Keratinocyte (primary cell): ENCODE measurements around the gene CWF19L1. TPM values are rescaled to one million over a fixed set of nuclear protein-coding genes. Genes with fewer than 3 reads are reported as not detected.
"Not testable (repeated sequence)": the region's sequence is repeated elsewhere in the genome, so short reads cannot be mapped to it uniquely, and the experiment has no call there.

Experiments
- DNase-seq: peaks from one replicate; pipeline ENCODE4 v3.0.0-alpha.2; 2011; ENCODE audit warnings: low read depth, missing footprints, low spot score
- FAIRE-seq: peaks from 2 replicates; lab custom pipeline; 2011; peaks lifted over from hg19 to GRCh38; lab: Jason Lieb, UNC
- H2AFZ ChIP-seq: 2 replicates; pipeline ENCODE4 v1.6.0; 2012; ENCODE audit warnings: low read length, control low read depth, inconsistent platforms; ENCODE audit not compliant: control insufficient read depth
- H3K27ac ChIP-seq: 2 replicates; pipeline ENCODE4 v1.5.1; 2011; ENCODE audit warnings: low read length; ENCODE audit not compliant: control insufficient read depth, insufficient read depth
- H3K27me3 ChIP-seq: 3 replicates; pipeline ENCODE4 v1.6.0; 2011; ENCODE audit warnings: low read length; ENCODE audit not compliant: control insufficient read depth, insufficient read depth; ENCODE audit errors: extremely low read depth
- H3K36me3 ChIP-seq, 2 experiments: 2 replicates in 1 of 2; 3 replicates in 1 of 2; pipeline ENCODE4 v1.5.1; 2011; ENCODE audit warnings: low read length in 2 of 2, mild to moderate bottlenecking in 1 of 2; ENCODE audit not compliant: control insufficient read depth in 2 of 2, insufficient read depth in 2 of 2; ENCODE audit errors: extremely low read depth in 1 of 2
- H3K4me1 ChIP-seq: 3 replicates; pipeline ENCODE4 v1.5.1; 2011; ENCODE audit warnings: low read length; ENCODE audit not compliant: control insufficient read depth, insufficient read depth; ENCODE audit errors: extremely low read depth
- H3K4me2 ChIP-seq: 3 replicates; pipeline ENCODE4 v1.6.0; 2011; ENCODE audit warnings: low read depth, low read length; ENCODE audit not compliant: control insufficient read depth, insufficient read depth; ENCODE audit errors: extremely low read depth
- H3K4me3 ChIP-seq, 3 experiments: fragments of 200-600 bp in 1 of 3; sonication (generic) in 1 of 3; 2 replicates in 2 of 3; 3 replicates in 1 of 3; pipeline ENCODE4 v1.5.1; 2011 to 2016; ENCODE audit warnings: low read length in 3 of 3, mild to moderate bottlenecking in 3 of 3, control low read depth in 2 of 3, inconsistent platforms in 1 of 3, low read depth in 1 of 3, mixed read lengths in 1 of 3, mixed run types in 1 of 3, moderate library complexity in 1 of 3; ENCODE audit not compliant: control insufficient read depth in 2 of 3, insufficient read depth in 2 of 3; ENCODE audit errors: extremely low read depth in 1 of 3
- H3K79me2 ChIP-seq: 2 replicates; pipeline ENCODE4 v1.6.0; 2012; ENCODE audit warnings: low read length; ENCODE audit not compliant: control insufficient read depth, insufficient read depth
- H3K9ac ChIP-seq: 3 replicates; pipeline ENCODE4 v1.6.0; 2011; ENCODE audit warnings: low read length; ENCODE audit not compliant: control insufficient read depth, insufficient read depth; ENCODE audit errors: extremely low read depth
- H3K9me1 ChIP-seq: 3 replicates; pipeline ENCODE4 v1.6.0; 2011; ENCODE audit warnings: low read length; ENCODE audit not compliant: control insufficient read depth, insufficient read depth; ENCODE audit errors: extremely low read depth
- H3K9me3 ChIP-seq: 2 replicates; pipeline ENCODE4 v1.5.1; 2012; ENCODE audit warnings: low read depth, low read length; ENCODE audit not compliant: control insufficient read depth
- H4K20me1 ChIP-seq: 3 replicates; pipeline ENCODE4 v1.6.0; 2011; ENCODE audit warnings: low read length; ENCODE audit not compliant: control insufficient read depth, insufficient read depth; ENCODE audit errors: extremely low read depth
- EZH2 ChIP-seq: IDR thresholded peaks from one replicate; pipeline ENCODE4 v1.6.1; 2012; ENCODE audit warnings: inconsistent platforms, mild to moderate bottlenecking, low read length, moderate library complexity
- dilution Hi-C: fragments of 300-500 bp; cut with MboI; formaldehyde crosslinking; loops from one replicate; pipeline ENCODE4 v1.7.0; 2020; ENCODE audit warnings: low sequenced_read_pairs; ENCODE audit not compliant: extremely low pct_ligation_motif_present
- polyA plus RNA-seq, 5 experiments: library from polyadenylated mRNA; depleted of rRNA in 3 of 5; stranded (reverse) in 3 of 5; stranded (forward) in 1 of 5; unstranded in 1 of 5; fragments of >200 nt; gene quantifications; 1 replicate in 1 of 5; 2 replicates in 3 of 5; 3 replicates in 1 of 5; pipeline versions ENCODE4 v1.2.1 to v1.2.3, GENCODE V29; 2011 to 2012; ENCODE audit warnings: missing spikeins in 2 of 5, low read depth in 1 of 5, low replicate concordance in 1 of 5
- TF ChIP-seq, protein P1 (sequence below), 3 experiments: IDR thresholded peaks in 1 of 3; conservative IDR thresholded peaks in 1 of 3; optimal IDR thresholded peaks in 1 of 3; 2 replicates in 2 of 3; 3 replicates in 1 of 3; pipeline versions ENCODE3 to v1.5.1; 2011; ENCODE audit warnings: low read length in 3 of 3, mild to moderate bottlenecking in 3 of 3, moderate library complexity in 2 of 3, control low read depth in 1 of 3, inconsistent platforms in 1 of 3; ENCODE audit not compliant: insufficient read depth in 2 of 3; ENCODE audit errors: extremely low read depth in 1 of 3

Gene CWF19L1
- polyA plus RNA-seq, 1 donor (not counting 4 experiments of a cell fraction or from before 2014, with no cell fraction given): 20.2 TPM

DNA sequence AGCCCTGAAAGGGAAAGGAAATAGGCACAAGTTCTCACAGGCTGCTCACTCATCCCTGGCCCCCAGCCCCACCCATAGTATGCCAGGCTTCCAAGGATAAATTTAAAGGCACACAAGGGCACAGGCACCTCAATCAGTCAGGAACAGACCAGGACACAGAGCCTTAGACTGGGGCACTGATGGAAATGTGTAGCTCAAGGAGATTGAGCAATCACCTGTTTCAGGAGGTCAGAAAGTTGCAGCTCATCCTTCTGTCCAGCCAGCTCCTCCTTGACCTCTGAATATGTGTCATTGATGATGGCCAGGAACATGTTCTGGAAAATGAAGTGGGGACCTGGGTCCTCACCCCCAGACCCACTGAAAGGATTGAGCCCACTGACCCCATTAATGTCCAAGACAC lies 25.6 kb upstream of the CWF19L1 start:
- Histone ChIP-seq H3K9me1 (no peaks in the 10 kb centered on the region), H3K79me2 (no peaks in the 10 kb centered on the region), H4K20me1 (no peaks in the 10 kb centered on the region), H2AFZ (no peak overlapping the region), H3K4me1 (no peaks in the 10 kb centered on the region), H3K9ac (no peak overlapping the region), H3K4me3 (no peak overlapping the region), H3K36me3 (no peaks in the 10 kb centered on the region), H3K9me3 (no peaks in the 10 kb centered on the region), H3K4me2 (no peak overlapping the region), H3K27me3 (peaks cover 5% of the 10 kb centered on the region), H3K27ac (no peak overlapping the region)
- dilution Hi-C loops: no loop called here
- no peak for TF ChIP-seq EZH2
- TF ChIP-seq, protein P1, sequence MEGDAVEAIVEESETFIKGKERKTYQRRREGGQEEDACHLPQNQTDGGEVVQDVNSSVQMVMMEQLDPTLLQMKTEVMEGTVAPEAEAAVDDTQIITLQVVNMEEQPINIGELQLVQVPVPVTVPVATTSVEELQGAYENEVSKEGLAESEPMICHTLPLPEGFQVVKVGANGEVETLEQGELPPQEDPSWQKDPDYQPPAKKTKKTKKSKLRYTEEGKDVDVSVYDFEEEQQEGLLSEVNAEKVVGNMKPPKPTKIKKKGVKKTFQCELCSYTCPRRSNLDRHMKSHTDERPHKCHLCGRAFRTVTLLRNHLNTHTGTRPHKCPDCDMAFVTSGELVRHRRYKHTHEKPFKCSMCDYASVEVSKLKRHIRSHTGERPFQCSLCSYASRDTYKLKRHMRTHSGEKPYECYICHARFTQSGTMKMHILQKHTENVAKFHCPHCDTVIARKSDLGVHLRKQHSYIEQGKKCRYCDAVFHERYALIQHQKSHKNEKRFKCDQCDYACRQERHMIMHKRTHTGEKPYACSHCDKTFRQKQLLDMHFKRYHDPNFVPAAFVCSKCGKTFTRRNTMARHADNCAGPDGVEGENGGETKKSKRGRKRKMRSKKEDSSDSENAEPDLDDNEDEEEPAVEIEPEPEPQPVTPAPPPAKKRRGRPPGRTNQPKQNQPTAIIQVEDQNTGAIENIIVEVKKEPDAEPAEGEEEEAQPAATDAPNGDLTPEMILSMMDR (optimal IDR thresholded peaks at IDR 0.05 in 1 of 3, IDR thresholded peaks at IDR 0.05 in 1 of 3, conservative IDR thresholded peaks at IDR 0.05 in 1 of 3; ENCODE audit: extremely low read depth in 1 of 3, insufficient read depth in 2 of 3, low read length in 3 of 3): no peak
- FAIRE-seq: no peak
- DNase-seq: no peak

DNA sequence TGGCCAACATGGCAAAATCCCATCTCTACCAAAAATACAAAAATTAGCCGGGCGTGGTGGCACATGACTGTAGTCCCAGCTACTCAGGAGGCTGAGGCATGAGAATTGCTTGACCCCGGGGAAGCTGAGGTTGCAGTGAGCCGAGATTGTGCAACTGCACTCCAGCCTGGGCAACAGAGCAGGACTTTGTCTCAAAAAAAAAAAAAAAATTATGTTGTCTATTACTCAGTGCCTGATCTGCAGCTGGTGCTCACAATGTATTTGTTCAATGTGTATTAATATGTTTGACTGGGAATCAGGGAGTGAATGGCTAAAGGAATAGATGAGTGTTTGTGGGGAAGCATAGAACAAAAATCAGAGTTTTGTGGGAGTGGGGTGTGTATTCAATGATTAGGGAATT lies 24.9 kb upstream of the CWF19L1 start:
- dilution Hi-C loops, H3K79me2 ChIP-seq, H3K4me3 ChIP-seq, H3K36me3 ChIP-seq, H3K9ac ChIP-seq, H3K27ac ChIP-seq, H3K27me3 ChIP-seq, H3K4me2 ChIP-seq, H3K4me1 ChIP-seq, H2AFZ ChIP-seq, H3K9me3 ChIP-seq, H4K20me1 ChIP-seq, H3K9me1 ChIP-seq, DNase-seq, FAIRE-seq: not testable (repeated sequence)

DNA sequence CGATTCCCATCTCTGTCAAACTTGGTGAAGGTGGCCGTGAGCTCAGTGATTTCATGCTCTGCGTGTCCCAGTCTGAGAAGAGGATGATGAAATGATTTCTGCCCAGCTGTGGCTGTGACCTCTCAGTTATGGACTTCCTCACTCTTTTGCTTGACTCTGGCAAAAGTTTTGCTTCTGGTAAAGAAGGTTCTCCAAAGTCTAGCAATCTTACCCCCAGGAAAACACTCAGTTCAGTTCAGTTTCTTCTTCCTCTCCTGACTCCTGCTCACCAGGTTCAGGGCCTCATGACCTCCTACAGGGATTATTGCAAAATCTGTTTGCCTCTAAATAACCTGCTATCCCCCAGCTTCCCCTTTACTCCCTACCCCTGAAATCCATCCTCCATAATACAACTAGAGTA lies 23.9 kb upstream of the CWF19L1 start:
- Histone ChIP-seq H3K4me2 (no peak overlapping the region), H4K20me1 (no peaks in the 10 kb centered on the region), H3K27me3 (peaks cover 5% of the 10 kb centered on the region), H3K9me1 (no peaks in the 10 kb centered on the region), H3K4me3 (no peak overlapping the region), H3K4me1 (peaks cover 11% of the 10 kb centered on the region), H3K36me3 (no peaks in the 10 kb centered on the region), H3K27ac (no peak overlapping the region), H3K79me2 (no peaks in the 10 kb centered on the region), H2AFZ (no peak overlapping the region), H3K9ac (no peak overlapping the region), H3K9me3 (no peaks in the 10 kb centered on the region)
- DNase-seq: no peak
- FAIRE-seq: no peak
- dilution Hi-C loops: no loop called here
- TF ChIP-seq, protein P1 (optimal IDR thresholded peaks at IDR 0.05 in 1 of 3, IDR thresholded peaks at IDR 0.05 in 1 of 3, conservative IDR thresholded peaks at IDR 0.05 in 1 of 3; ENCODE audit: extremely low read depth in 1 of 3, insufficient read depth in 2 of 3, low read length in 3 of 3): no peak
- no peak for TF ChIP-seq EZH2
